Activated CD8-positive, alpha-beta memory T cell treated with anti-CD3 and anti-CD28 coated beads, Interleukin-2, amount 50 U/mL, for 1 hour (primary cell): ENCODE results near the gene RREB1.

Experiments used
- DNase-seq: peaks from one replicate; pipeline ENCODE4 v3.0.0-alpha.2; 2020; ENCODE audit errors: extremely low read depth

The RREB1 gene

DNA sequence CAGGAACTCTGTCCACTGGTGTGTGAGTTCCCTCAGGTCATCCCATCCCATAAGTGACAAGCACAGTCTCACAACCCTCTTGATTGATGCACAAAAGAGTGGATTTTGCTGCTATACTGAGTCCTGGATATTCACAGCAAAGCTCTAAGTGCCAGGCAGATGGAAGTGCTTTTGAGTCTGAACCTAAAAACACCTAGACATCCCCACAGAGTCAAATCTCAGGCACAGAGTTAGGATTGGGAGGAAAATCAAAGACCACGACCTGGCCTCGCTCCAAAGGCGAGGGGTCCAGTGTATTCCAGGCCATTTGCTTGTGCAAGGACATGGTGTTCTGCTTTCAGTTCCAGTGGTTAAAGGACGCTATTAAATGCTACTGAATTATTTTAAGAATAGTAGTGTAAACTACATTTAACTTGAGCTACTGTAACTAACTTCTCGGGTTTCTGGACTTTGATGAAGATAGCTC, 56.8 kb downstream of the RREB1 start:
- DNase-seq: no peak

DNA sequence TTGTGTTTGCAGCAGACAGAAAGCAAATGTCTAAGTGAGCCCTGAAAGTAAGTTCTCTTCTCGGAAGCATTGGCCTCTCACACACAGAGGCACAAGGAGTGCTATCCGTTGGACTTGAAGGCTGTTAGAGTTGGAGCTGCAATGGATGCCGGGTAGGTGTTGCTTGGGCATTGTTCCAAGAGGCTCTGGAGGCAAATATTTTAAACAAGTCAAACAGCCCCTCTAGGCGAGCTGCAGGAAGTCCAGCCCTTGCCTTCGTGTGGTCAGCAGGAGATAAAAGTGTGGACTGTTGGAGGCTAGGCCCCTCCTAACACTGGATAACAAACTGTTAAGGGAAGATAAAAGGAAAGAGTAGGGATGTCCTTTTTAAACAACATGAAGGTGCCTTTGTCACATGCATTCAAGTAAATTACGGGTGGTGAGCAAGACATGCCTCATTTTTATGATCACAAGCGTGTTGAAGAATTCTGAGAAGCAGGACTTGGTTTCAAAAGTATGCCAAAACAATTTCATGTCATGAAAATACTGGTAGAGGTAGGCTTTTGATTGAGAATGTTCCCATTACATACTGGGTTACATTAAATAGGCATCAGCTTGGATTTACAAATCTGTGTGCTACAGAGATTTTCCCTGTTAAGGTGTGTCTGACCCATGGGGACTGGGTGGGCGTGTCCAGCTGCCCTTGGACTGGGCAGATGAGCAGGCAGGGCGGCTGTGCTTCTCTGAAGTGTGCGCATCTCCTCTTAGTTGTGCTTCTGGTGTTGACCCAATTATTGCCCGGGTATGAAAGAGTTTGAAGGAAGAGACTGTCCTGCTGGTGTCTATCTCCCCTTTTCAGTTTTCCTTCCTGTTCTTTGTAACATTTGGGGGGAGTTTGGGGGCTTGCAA, 57.5 kb downstream of the RREB1 start:
- DNase-seq: no peak

DNA sequence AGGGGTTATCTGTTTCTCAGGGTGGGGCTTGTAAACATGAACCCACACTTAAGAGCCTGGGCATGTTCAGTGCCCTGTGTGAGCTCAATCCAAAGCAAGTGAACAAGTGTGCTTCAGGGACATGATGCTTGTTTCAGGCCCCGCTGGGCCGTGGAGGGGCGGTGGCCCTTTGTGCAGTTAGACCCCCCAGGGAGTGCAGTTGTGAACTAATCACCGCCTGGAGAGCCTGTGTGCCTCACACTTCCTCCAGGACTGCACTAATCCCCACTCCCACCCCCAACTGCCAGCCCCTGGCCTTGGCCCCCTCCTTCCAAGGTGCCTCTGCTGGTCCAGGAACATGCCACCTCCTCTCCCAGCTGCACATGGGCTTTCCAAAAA, 58.1 kb downstream of the RREB1 start:
- no peak for DNase-seq

DNA sequence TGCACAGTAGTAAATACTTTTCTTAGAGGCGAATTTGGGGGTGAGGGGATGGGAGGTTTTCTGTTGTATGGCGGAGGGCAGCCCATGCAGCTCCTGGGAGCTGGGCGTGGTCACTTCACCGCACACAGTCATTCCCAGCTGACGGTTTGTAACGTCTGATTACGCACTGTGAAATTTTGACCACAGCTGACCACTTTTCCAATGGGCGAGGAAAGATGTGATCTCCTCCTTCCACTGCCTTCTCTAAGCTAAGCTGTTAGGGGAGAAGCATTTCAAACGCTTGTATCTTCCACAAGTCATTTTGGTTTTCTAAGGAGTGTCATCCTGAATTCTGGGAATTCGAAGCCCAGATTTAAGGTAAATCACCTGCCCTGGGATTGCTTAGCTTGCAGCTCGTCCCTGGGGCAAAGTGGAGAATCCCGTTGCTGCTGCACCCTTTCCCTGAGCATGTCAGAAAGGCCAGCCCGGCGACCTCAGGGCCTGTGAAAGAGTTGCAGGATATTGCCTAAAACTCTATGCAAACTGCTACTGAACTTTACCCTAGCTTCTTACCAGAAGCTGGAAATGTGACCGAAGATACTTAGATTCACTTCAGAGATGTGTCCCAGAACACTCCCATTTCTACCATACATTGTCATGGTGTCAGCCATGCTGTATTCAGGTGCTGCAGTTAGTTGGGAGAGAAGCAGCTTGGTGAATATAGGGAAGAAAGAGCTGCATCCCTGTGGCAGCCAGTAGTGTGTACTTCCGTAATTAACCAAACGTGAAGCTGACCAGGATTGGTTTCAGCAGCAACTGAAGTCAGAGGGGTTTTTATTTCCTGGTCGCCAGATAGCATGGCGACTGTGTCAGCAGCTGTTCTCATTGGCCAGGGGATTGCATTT, 58.9 kb downstream of the RREB1 start:
- no peak for DNase-seq

DNA sequence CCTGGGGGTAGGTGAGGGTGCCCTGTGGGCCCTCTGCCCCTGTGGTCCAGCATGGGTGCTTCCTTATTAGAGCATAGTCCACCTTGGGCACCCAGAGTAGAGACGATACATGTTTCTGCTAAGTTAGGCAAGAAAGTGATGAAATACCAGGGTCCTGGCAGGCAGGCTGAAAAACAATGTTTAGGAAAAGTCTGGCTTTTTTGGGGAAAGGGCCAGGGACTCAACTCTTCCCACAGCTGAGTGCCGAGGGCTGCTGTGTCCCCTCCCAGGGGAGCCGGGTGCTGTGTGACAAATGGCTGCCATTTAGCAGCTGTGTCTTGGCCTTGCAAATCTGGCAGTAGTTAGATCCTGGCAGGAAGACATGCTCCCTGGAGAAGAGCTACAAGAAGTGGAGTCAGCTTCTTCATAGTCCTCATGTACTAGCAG, 61.5 kb downstream of the RREB1 start:
- no peak for DNase-seq

DNA sequence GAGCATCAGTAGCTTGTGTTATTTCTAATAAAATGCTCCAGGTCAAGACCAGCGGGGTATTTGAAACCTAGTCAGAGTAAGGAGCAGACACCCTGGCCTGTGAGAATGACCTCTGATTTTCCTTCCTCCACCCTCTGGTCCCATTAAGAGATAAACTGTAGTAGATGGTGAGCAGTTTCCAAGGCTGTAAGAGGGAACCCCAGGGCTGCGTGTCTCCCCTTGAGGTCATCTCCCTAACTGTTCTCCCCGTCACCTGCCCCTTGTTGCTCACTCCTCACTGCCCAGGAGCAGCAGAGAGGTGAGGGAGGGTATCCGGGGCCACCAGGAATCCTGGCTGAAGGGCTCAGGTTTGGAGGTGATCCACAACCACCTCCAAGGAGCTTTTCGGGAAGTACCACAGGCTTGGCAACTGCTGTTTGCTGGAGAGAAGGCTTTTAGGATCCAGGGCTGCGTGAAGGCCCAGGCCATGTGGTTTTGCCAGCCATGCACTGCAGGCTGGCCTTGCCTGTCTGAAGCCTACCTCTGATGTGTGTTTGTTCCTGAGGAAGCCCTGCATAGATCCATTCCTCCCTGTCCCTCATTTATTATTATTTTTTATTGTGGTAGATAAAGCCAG, 62.5 kb downstream of the RREB1 start:
- no peak for DNase-seq

DNA sequence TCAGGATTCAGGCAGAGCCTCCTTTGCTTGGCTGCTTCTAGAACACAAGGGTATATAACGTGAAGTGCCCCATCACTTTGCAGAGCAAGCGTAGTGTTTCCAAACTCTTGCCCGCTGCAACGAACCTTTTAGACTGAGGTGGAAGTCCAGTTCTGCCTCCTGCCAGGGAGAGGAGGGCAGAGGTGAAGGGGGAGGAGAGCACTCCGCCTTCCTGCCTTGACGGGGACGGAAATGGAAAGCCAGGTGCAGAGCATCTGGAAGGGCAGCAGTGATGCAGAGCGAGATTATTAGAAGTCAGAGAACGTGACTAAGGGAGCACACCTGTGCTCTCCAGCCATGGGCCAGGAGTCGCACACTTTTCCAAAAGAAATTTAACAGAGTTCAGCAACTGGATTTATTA, 63.4 kb downstream of the RREB1 start:
- DNase-seq: no peak

DNA sequence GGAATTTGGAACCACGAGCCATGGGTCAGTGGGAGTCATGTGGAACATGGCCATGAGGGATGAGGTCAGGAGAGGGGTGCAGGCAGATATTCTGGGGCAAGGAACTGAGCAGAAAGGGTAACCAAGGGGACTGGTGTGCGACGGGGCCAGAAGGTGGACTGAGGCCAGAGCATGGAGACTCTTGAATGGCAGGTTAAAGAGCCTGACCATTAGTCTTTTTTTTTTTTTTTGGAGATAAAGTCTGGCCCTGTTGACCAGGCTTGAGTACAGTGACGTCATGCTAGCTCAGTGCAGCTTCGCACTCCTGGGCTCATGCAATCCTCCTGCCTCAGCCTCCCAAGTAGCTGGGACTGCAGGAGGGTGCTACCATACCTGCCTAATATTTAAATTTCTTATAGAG, 64.0 kb downstream of the RREB1 start:
- DNase-seq: no peak

DNA sequence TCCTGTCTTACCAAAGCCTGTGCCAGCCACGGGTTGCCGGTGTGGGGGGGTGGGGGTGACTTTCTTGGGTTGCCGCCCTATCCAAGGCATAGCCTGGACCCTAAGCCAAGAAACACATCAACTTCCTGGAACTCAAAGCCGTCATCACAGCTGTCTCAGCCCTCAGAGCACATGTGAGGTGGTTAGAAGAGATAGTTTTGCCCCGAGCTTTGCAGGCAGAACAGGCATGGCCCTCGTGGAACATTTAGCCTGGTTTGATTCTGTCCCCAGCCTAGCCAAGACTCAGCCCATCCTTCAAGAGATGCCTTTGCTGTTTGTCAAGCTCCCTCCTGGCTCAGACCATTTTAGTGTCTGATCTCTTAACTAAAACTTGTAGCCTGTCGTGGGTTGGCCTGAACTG, 64.9 kb downstream of the RREB1 start:
- no peak for DNase-seq

DNA sequence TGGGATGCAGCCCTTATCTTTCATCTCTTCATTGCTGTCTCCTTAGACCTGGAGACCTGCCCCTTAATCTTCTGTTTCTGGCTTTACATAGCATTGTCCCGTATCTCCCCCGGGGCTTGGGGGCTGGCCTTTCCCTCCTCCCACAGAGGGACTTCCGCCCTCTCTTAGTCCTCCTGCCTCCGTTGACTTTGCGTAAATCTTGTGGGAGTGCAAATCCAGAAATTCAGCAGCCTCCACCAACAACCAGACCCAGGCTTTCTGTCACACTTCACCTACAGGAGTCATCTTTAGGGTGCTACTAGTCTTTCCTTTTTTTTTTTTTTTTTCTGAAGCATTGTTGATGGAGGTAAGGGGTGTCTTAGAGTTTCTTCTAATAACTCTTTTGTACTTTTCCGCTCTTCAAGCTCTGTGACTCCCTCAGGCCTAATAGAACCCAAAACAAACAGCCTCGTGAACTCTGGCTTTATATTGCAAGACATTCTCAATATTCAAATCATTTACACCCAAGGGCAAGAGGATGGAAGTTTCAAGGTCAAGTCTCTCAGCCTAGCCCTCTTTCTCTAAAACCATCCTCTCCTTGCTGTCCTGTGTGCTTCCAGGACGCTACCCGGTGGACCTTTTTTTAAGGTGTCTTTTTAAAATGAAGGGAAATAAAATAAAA, 66.2 kb downstream of the RREB1 start:
- DNase-seq: no peak

DNA sequence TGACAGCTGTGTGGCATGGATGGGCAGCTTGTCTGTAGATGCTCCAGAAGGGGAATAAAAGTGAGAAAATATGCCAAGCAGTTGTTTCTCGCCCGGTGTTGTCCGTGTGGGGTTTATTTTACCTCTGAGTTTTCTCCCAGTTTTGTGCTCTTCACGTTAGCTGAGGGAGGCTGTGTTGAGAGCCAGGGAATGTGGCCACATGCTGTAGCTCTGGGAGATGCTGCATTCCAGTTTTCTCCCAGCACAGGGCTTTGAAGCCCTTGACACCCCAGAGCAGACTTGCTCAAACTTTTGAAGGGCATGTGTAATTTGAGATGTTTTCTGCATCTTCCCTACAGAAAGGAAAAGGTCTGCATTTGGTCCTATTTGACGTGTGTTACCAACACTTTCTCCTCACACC, 67.7 kb downstream of the RREB1 start:
- no peak for DNase-seq

DNA sequence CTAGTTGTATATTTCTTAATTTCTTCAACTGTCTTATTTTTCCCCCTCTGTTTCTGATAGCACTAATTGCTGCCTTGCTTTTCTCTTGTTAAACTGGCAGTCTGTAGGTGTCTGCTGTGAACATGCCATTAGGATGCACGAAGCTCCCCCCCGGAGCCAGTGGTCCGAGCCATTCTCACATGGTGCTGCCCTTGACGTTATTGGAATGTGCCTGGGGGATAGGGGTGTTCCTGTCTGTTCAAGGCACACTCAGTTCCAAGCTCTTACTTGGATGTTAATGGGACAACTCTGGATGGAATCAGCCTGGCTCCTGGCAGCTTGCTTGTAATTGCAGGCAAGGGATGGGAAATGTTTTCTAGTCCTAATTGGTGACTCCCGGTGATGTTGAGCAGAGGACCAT, 68.4 kb downstream of the RREB1 start:
- no peak for DNase-seq

DNA sequence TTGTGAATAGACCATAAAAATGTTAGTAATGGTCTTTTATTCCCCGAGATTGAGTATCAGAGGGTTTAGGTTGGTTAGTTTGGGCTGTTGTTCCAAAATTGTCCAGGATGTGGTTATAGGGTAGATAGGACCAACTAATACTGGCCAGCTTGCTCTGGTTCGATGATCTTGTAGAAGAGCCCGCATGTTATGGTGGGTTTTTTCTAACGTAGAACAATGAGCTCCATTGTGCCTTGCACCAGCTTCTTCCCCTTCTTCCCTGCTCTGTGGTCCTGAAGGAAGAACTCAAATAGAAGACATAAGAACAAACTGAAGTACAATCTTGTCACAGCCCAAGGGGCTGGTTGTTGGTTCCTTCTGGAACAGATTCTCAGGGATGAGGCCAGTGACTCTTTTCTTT, 70.5 kb downstream of the RREB1 start:
- no peak for DNase-seq

DNA sequence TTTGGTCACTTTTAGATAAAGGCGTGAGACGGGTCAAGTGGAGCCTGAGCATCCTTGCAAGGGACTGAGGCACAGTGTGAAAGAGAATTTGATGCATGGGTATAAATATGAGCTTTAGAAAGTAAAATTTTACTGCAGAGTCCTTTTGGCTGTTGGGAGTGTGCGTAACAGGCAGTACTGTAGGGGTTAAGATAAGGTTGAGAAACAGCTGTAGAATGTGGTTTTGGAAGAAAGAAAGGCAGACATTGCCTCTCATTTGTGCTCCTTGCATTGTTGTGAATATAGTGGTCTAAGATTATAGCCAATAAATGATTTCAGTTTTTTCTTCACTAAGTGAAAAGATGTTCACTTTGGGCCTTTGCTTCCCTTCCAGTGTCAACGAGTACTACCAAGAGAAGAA, 73.0 kb downstream of the RREB1 start:
- no peak for DNase-seq

DNA sequence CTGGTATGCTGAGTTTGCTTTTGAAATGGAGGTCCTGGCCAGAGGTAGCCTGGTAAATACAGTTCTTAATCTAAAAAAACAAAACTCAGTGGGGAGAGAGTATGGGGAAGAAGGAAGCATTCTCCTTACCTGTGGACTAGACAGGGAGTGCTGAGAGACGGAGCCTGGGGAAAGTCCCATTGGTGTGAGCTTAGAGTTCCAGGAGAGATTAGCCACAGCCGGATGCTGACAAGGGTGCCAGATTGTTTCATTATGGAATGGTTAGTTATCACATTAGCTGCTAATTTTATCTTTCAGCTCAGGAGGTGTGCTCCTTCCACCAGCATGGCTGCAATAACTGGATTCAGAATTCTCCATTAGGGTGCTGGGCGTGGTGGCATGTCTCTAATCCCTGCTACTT, 75.9 kb downstream of the RREB1 start:
- no peak for DNase-seq

DNA sequence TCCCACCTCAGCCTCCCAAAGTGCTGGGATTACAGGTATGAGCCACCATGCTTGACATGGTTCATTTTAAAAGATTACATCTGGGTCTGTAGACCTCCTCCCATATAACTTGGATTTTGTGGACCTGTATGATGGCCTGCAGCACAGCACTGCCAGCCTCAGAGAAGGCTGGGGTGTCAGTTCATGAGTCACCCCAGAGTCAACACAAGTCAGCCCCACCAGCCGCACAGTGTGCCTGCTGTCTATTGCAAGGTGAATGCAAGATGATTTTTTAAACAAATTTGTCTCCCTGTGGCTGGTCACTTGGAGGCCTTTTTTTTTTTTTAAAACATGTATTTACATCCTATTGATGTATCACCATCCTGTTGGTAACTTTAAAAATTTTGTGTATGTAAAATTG, 76.7 kb downstream of the RREB1 start:
- DNase-seq: no peak

DNA sequence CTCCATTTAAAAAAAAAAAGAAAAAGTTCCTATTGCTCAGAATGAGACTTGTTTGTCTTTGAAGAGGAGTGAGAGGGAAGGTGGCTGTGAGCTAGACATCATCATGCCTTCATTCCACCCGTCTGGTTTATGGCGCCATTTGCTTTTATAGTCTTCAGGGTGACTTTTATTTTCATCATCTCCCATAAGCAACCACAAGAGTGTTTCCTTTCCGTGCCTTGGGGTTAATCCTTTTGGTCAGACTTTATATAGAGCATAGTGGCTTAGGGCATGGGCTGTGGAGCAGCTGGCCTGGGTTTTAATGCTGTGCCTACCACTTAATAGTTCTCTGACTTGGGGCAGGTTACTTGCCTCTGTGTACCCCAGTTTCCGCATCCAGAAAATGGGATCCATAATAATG, 77.8 kb downstream of the RREB1 start:
- no peak for DNase-seq

DNA sequence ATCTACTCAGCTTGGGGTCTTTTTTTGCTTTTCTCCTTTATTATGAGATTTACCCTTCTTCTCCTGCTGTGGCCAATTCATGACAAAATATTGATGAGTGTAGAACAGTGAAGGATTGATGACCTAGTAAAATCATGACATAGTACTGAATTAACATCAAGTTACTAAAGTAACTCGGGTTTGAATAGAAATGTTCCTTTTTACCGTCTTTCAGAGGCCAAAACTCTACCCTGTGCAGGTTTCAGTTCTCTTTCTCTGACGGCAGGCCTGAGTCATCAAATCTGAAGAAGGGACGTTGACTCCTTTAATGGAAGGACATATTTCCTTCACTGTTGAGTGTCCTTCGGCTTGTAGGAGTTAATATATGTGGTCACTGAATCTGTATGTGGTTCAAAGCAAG, 80.7 kb downstream of the RREB1 start:
- DNase-seq: no peak

DNA sequence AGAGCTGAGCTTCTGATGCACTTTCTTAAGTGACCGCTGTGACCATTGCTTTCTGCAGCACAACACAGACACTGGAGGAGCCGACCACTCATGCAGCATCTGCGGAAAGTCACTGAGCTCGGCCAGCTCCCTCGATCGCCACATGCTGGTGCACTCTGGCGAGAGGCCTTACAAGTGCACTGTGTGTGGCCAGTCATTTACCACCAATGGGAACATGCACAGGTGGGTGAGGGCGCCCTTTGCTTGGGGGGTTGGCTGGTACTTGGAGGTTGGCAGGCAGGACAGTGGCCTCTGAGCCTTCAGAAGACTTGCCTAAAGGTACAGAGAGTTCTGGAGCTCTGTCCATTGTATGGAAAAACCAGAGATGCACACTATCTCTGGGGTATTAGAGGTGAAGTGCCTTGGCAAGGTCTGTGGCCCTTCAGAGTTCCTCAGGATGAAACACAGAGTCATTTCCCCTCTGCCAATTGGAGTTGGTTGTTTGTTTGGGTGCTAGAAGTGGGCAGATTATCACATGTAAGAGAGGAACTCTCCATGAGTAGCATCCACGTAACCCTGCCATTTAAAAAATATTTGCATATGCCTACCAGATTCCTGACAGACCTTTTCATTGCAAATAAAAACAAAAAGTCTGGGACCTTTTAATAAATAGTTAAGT, 81.5 kb downstream of the RREB1 start:
- DNase-seq: no peak

DNA sequence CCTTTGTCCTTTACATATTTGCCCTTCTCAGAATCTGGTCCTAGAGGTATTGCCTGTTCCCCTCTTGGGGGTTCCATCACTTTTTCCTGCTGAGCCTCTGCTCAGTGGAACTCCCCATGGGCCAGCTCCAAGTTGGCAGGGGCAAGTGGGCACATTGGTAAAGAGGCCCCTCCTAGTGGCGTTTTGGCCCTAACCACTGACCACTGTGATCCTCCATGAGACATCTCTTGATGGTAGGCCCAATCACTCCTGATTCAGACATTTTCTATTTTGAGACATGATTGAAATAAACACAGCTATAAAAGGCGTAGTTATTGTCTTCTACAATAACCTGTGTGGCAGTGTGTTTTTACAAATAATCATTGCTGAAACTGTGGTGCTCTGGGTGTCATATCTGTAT, 83.0 kb downstream of the RREB1 start:
- no peak for DNase-seq

DNA sequence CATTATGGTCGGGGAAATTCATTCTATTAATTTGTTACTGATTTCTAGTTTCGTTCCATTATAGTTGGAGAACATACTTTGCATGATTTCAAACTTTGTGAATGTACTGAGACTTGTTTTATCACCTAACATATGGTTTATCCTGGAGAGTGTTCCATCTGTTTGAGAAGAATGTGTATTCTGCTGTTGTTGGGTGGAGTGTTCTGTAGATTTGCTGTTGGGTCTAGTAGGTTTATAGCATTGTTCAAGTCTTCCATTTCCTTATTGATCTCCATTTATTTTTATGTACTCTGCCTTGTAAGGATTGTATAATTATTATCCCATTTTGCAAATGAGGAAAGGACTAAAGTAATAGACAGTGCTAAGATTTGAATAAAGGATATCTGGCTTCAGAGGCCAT, 85.4 kb downstream of the RREB1 start:
- DNase-seq: no peak
